Measurements from ENCODE around the gene LEP. TPM values are rescaled to one million over a fixed set of nuclear protein-coding genes. Genes with fewer than 3 reads are reported as not detected.

Gene LEP
- total RNA-seq, 1 experiment from 2014 or later, result not detected

- Histone ChIP-seq H4K20me1 (ENCODE audit: insufficient read depth) (no peaks in the 10 kb centered on the region), H3K4me2 (ENCODE audit: low read length) (no peak overlapping the region), H3K27ac (ENCODE audit: low read depth, low read length) (no peak overlapping the region), H3K4me1 (ENCODE audit: control insufficient read depth in 1 of 2, insufficient read depth in 2 of 2, low read length in 2 of 2) (no peaks in the 10 kb centered on the region), H3K9me3 (ENCODE audit: control insufficient read depth in 1 of 2, insufficient read depth in 1 of 2, low read depth in 1 of 2, low read length in 2 of 2) (peaks cover 0 to 4% of the 10 kb centered on the region in 2 experiments; a peak in 2 of 4 replicates), H2AFZ (ENCODE audit: low read depth, low read length, poor library complexity, severe bottlenecking) (no peak overlapping the region), H3K9me2 (ENCODE audit: insufficient read depth) (no peaks in the 10 kb centered on the region), H3K79me2 (ENCODE audit: insufficient read depth, low read length) (no peaks in the 10 kb centered on the region), H3K9ac (ENCODE audit: low read length) (no peak overlapping the region), H3K36me3 (ENCODE audit: control insufficient read depth in 1 of 2, insufficient read depth in 2 of 2, low read length in 2 of 2) (no peaks in the 10 kb centered on the region), H3K27me3 (ENCODE audit: insufficient read depth, low read length) (no peaks in the 10 kb centered on the region), H3K4me3 (replicated peaks in 1 of 2; ENCODE audit: low read depth in 1 of 2, low read length in 2 of 2) (no peak overlapping the region)
- CTCF ChIA-PET, result no interaction called here
- no TSS peak for BruUV-seq (replicated peaks)
- DNase-seq (ENCODE audit: low read depth, low spot score), result no peak
- RAD21 ChIA-PET (ENCODE audit: low non-redundant PET in 1 of 2, low total read pairs in 2 of 2, uncharacterized antibody in 2 of 2, unreplicated experiment in 2 of 2), result no interaction called here
- TF ChIP-seq CTCF (IDR thresholded peaks at IDR 0.05 in 2 of 3, conservative IDR thresholded peaks at IDR 0.05 in 1 of 3; ENCODE audit: borderline replicate concordance in 1 of 3, insufficient read depth in 1 of 3, low read depth in 2 of 3, low read length in 2 of 3) (no peak), TCF7L2 (IDR thresholded peaks at IDR 0.05; ENCODE audit: borderline replicate concordance, extremely low read depth, insufficient read depth, insufficient read length) (no peak), REST (IDR thresholded peaks at IDR 0.05; ENCODE audit: low read depth) (no peak), SIN3A (IDR thresholded peaks at IDR 0.05; ENCODE audit: low read depth) (no peak), MAX (IDR thresholded peaks at IDR 0.05) (no peak), ZNF274 (IDR thresholded peaks at IDR 0.05; ENCODE audit: low read depth, low read length) (no peak), ELF1 (IDR thresholded peaks at IDR 0.05; ENCODE audit: borderline replicate concordance, low read depth) (no peak), EGR1 (IDR thresholded peaks at IDR 0.05; ENCODE audit: low read depth) (no peak), POLR2A (IDR thresholded peaks at IDR 0.05; ENCODE audit: borderline replicate concordance, extremely low read depth, insufficient read depth, insufficient read length) (no peak), SRF (IDR thresholded peaks at IDR 0.05; ENCODE audit: low read depth) (no peak), SP1 (IDR thresholded peaks at IDR 0.05; ENCODE audit: low read depth) (no peak), ZFX (IDR thresholded peaks at IDR 0.05) (no peak), CBX3 (IDR thresholded peaks at IDR 0.05; ENCODE audit: low read depth) (no peak), EZH2 (IDR thresholded peaks at IDR 0.05) (no peak), JUND (IDR thresholded peaks at IDR 0.05) (no peak), FOSL1 (IDR thresholded peaks at IDR 0.05; ENCODE audit: low read depth) (no peak), RAD21 (IDR thresholded peaks at IDR 0.05; ENCODE audit: low read depth) (no peak), POLR2AphosphoS5 (IDR thresholded peaks at IDR 0.05; ENCODE audit: low read depth, low read length) (no peak), CEBPB (IDR thresholded peaks at IDR 0.05; ENCODE audit: low read depth) (no peak)
- intact Hi-C loops (cut with micrococcal nuclease), result no loop called here
- ATAC-seq, result no peak
- POLR2A ChIA-PET, result no interaction called here
These were observed 43.0 kb downstream of the LEP start for GRCh38 chr7:128284102-128284501.
